H9 (cell line): Measurements from ENCODE around the gene INMT. TPM values are rescaled to one million over a fixed set of nuclear protein-coding genes. Genes with fewer than 3 reads are reported as not detected.

ENCODE experiments used
- DNase-seq: peaks from one replicate; pipeline ENCODE4 v3.0.0-alpha.2; 2017
- H2AFZ ChIP-seq: one replicate; pipeline ENCODE4 v1.6.1; 2013; ENCODE audit warnings: mild to moderate bottlenecking, low read length, control low read depth, moderate library complexity
- H2AK5ac ChIP-seq: 2 replicates; pipeline ENCODE4 v1.6.1; 2013; ENCODE audit warnings: low read length, control low read depth, mixed read lengths; ENCODE audit not compliant: insufficient read length
- H2BK120ac ChIP-seq: one replicate; pipeline ENCODE4 v1.6.1; 2013; ENCODE audit warnings: low read depth, mild to moderate bottlenecking, low read length, control low read depth, inconsistent platforms; ENCODE audit not compliant: poor library complexity, severe bottlenecking
- H2BK12ac ChIP-seq: 2 replicates; pipeline ENCODE4 v1.6.1; 2013; ENCODE audit warnings: low read length, control low read depth, mixed read lengths, low read depth; ENCODE audit not compliant: insufficient read length
- H2BK15ac ChIP-seq: 2 replicates; pipeline ENCODE4 v1.6.1; 2013; ENCODE audit warnings: low read depth, low read length, control low read depth
- H2BK20ac ChIP-seq: one replicate; pipeline ENCODE4 v1.6.1; 2013; ENCODE audit warnings: low read depth, mild to moderate bottlenecking, low read length, control low read depth, inconsistent platforms; ENCODE audit not compliant: poor library complexity, severe bottlenecking
- H2BK5ac ChIP-seq: 2 replicates; pipeline ENCODE4 v1.6.1; 2013; ENCODE audit warnings: low read length, control low read depth, mixed read lengths; ENCODE audit not compliant: insufficient read length
- H3K14ac ChIP-seq: 2 replicates; pipeline ENCODE4 v1.6.1; 2013; ENCODE audit warnings: low read length, control low read depth; ENCODE audit not compliant: insufficient read depth
- H3K18ac ChIP-seq: 2 replicates; pipeline ENCODE4 v1.6.1; 2013; ENCODE audit warnings: low read depth, mild to moderate bottlenecking, mixed read lengths, low read length, control low read depth; ENCODE audit not compliant: insufficient read length
- H3K23ac ChIP-seq: 2 replicates; pipeline ENCODE4 v1.6.1; 2013; ENCODE audit warnings: low read length, control low read depth, mixed read lengths, low read depth; ENCODE audit not compliant: insufficient read length
- H3K23me2 ChIP-seq: 2 replicates; pipeline ENCODE4 v1.6.1; 2013; ENCODE audit warnings: low read depth, mild to moderate bottlenecking, mixed read lengths, low read length, control low read depth; ENCODE audit not compliant: insufficient read length, poor library complexity, severe bottlenecking
- H3K27ac ChIP-seq: 2 replicates; pipeline ENCODE4 v1.5.1; 2013; ENCODE audit warnings: low read length, control low read depth, mixed read lengths, low read depth; ENCODE audit not compliant: insufficient read length
- H3K27me3 ChIP-seq: 2 replicates; pipeline ENCODE4 v1.6.1; 2013; ENCODE audit warnings: low read length, control low read depth, inconsistent platforms; ENCODE audit not compliant: insufficient read depth
- H3K4ac ChIP-seq: 2 replicates; pipeline ENCODE4 v1.6.1; 2013; ENCODE audit warnings: low read depth, mild to moderate bottlenecking, control low read depth, inconsistent platforms, low read length, moderate library complexity
- H3K4me1 ChIP-seq: 2 replicates; pipeline ENCODE4 v1.6.1; 2013; ENCODE audit warnings: low read length, control low read depth, inconsistent platforms; ENCODE audit not compliant: insufficient read depth
- H3K4me2 ChIP-seq: 2 replicates; pipeline ENCODE4 v1.6.1; 2013; ENCODE audit warnings: low read length, control low read depth, mixed read lengths; ENCODE audit not compliant: insufficient read length, insufficient read depth
- H3K56ac ChIP-seq: 2 replicates; pipeline ENCODE4 v1.6.1; 2013; ENCODE audit warnings: low read depth, mild to moderate bottlenecking, mixed read lengths, low read length, control low read depth; ENCODE audit not compliant: insufficient read length
- H3K79me1 ChIP-seq: 2 replicates; pipeline ENCODE4 v1.6.1; 2013; ENCODE audit warnings: low read depth, mild to moderate bottlenecking, moderate library complexity, low read length, control low read depth, inconsistent platforms; ENCODE audit not compliant: insufficient read depth, poor library complexity, severe bottlenecking
- H3K79me2 ChIP-seq: 2 replicates; pipeline ENCODE4 v1.6.1; 2013; ENCODE audit warnings: low read length, control low read depth, inconsistent platforms; ENCODE audit not compliant: insufficient read depth
- H3K9ac ChIP-seq: 2 replicates; pipeline ENCODE4 v1.6.1; 2013; ENCODE audit warnings: low read length, control low read depth, mixed read lengths; ENCODE audit not compliant: insufficient read length; ENCODE audit errors: extremely low read depth
- H3K9me3 ChIP-seq: one replicate; pipeline ENCODE4 v1.6.1; 2013; ENCODE audit warnings: low read depth, low read length, inconsistent platforms; ENCODE audit not compliant: control insufficient read depth
- H3T11ph ChIP-seq: one replicate; pipeline ENCODE4 v1.6.1; 2013; ENCODE audit warnings: mild to moderate bottlenecking, low read length, control low read depth, inconsistent platforms
- H4K20me1 ChIP-seq: one replicate; pipeline ENCODE4 v1.6.1; 2013; ENCODE audit not compliant: control insufficient read depth, insufficient read length, insufficient read depth
- H4K5ac ChIP-seq: 2 replicates; pipeline ENCODE4 v1.6.1; 2013; ENCODE audit warnings: low read depth, mild to moderate bottlenecking, mixed read lengths, low read length, control low read depth; ENCODE audit not compliant: insufficient read length
- H4K8ac ChIP-seq: replicated peaks from 2 replicates; pipeline ENCODE4 v1.6.1; 2013; ENCODE audit warnings: low read length, control low read depth, mixed read lengths, low read depth; ENCODE audit not compliant: insufficient read length
- H4K91ac ChIP-seq: 2 replicates; pipeline ENCODE4 v1.6.1; 2013; ENCODE audit warnings: low read depth, mild to moderate bottlenecking, moderate library complexity, mixed read lengths, low read length, control low read depth; ENCODE audit not compliant: insufficient read length
- H3K27ac Mint-ChIP-seq, 3 experiments: 2 replicates in 2 of 3; 3 replicates in 1 of 3; pipeline ENCODE4 v1.8.0; 2020 to 2021; ENCODE audit warnings: mixed read lengths in 3 of 3, mild to moderate bottlenecking in 1 of 3, moderate library complexity in 1 of 3
- H3K27me3 Mint-ChIP-seq: 2 replicates; pipeline ENCODE4 v1.8.0; 2021; ENCODE audit warnings: low read depth, mild to moderate bottlenecking, moderate library complexity, mixed read lengths
- H3K36me3 Mint-ChIP-seq, 3 experiments: 2 replicates in 2 of 3; 3 replicates in 1 of 3; pipeline ENCODE4 v1.8.0; 2020 to 2021; ENCODE audit warnings: low read depth in 3 of 3, mixed read lengths in 3 of 3; ENCODE audit not compliant: insufficient read depth in 1 of 3
- H3K4me1 Mint-ChIP-seq, 2 experiments: 2 replicates each; pipeline ENCODE4 v1.8.0; 2020; ENCODE audit warnings: mixed read lengths in 2 of 2
- H3K4me3 Mint-ChIP-seq, 2 experiments: 2 replicates in 1 of 2; 3 replicates in 1 of 2; pipeline ENCODE4 v1.8.0; 2020 to 2021; ENCODE audit warnings: mild to moderate bottlenecking in 2 of 2, mixed read lengths in 2 of 2, moderate library complexity in 1 of 2
- H3K9me3 Mint-ChIP-seq, 2 experiments: 2 replicates in 1 of 2; 3 replicates in 1 of 2; pipeline ENCODE4 v1.8.0; 2020; ENCODE audit warnings: mild to moderate bottlenecking in 2 of 2, mixed read lengths in 2 of 2, moderate library complexity in 1 of 2
- WGBS: extraction: QIAGEN DNeasy Blood & Tissue Kit; methylation state at CpG from one replicate; pipeline ENCODE4 v1.1.7; 2013; ENCODE audit warnings: missing lambda C conversion rate, low lambda C conversion rate, mixed read lengths; ENCODE audit not compliant: insufficient read length; ENCODE audit errors: extremely low coverage; 5-methylcytosine and 5-hydroxymethylcytosine counted together
- total RNA-seq: library from RNA; stranded (reverse); gene quantifications from 2 replicates; pipeline ENCODE4 v1.2.1, GENCODE V29; 2021
- TF ChIP-seq, protein P1 (sequence below): fragments of 200-600 bp; sonication (generic); conservative IDR thresholded peaks from 3 replicates; pipeline ENCODE4 v1.8.0; 2021; ENCODE audit warnings: antibody characterized with exemption, mild to moderate bottlenecking

INMT gene
- total RNA-seq, 1 experiment from 2014 or later = 0.70 TPM

DNA sequence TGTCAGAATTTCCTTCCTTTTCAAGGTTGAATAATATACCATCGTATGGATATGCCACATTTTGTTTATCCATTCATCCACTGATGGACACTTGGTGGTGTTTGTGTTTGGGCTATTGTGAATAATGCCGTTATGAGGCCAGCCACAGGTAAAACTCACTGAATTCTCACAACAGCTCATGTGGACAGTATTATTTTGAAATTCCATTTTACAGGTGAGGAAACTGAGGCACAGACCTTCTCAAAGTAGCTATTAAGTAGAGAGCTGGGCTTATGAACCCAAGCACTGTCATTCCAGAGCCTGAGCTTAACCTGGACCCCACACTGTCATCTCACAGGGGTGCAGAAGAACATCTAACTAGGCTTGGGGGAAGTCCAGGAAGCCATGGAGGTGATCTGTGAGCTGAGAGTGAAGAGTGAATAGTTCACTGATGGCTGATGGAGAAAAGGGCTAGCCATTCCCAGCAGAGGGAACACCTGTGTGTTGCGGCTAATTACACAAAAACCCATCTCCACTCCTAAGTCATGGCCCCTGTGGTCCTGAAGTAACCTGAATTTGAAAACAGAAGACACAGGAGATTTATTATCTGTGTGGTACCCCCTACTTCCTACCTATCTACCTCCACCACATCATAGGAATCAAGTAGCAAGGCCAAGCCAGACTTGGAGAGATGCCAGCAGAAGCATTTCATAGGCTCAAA lies 8.7 kb downstream of the INMT start:
- no peaks in the 10 kb centered on the region for H3K79me1 ChIP-seq
- WGBS = no CpG with 5 or more reads among the region's 3 CpGs
- H2AK5ac ChIP-seq = no peak overlapping the region
- no peaks in the 10 kb centered on the region for H3K79me2 ChIP-seq
- no peaks in the 10 kb centered on the region for H3K36me3 Mint-ChIP-seq
- H3K4me1 ChIP-seq = no peaks in the 10 kb centered on the region
- no peak overlapping the region for H3K4me3 Mint-ChIP-seq
- no peak overlapping the region for H3K27ac ChIP-seq
- no peak for DNase-seq
- no peaks in the 10 kb centered on the region for H3K23me2 ChIP-seq
- H4K91ac ChIP-seq = no peak overlapping the region
- H2BK15ac ChIP-seq = no peak overlapping the region
- no peak overlapping the region for H3K56ac ChIP-seq
- H3K27me3 ChIP-seq = no peaks in the 10 kb centered on the region
- H2AFZ ChIP-seq = no peak overlapping the region
- no peak overlapping the region for H2BK12ac ChIP-seq
- H3K9ac ChIP-seq = no peak overlapping the region
- no peak overlapping the region for H2BK20ac ChIP-seq
- H3T11ph ChIP-seq = no peak overlapping the region
- no peak overlapping the region for H3K14ac ChIP-seq
- H4K8ac ChIP-seq = no peak overlapping the region
- TF ChIP-seq, protein P1, sequence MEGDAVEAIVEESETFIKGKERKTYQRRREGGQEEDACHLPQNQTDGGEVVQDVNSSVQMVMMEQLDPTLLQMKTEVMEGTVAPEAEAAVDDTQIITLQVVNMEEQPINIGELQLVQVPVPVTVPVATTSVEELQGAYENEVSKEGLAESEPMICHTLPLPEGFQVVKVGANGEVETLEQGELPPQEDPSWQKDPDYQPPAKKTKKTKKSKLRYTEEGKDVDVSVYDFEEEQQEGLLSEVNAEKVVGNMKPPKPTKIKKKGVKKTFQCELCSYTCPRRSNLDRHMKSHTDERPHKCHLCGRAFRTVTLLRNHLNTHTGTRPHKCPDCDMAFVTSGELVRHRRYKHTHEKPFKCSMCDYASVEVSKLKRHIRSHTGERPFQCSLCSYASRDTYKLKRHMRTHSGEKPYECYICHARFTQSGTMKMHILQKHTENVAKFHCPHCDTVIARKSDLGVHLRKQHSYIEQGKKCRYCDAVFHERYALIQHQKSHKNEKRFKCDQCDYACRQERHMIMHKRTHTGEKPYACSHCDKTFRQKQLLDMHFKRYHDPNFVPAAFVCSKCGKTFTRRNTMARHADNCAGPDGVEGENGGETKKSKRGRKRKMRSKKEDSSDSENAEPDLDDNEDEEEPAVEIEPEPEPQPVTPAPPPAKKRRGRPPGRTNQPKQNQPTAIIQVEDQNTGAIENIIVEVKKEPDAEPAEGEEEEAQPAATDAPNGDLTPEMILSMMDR = no peak
- H4K20me1 ChIP-seq = no peaks in the 10 kb centered on the region
- H3K18ac ChIP-seq = no peak overlapping the region
- no peaks in the 10 kb centered on the region for H3K4me1 Mint-ChIP-seq
- H2BK120ac ChIP-seq = no peak overlapping the region
- no peak overlapping the region for H2BK5ac ChIP-seq
- no peaks in the 10 kb centered on the region for H3K9me3 ChIP-seq
- H3K4me2 ChIP-seq = no peak overlapping the region
- H4K5ac ChIP-seq = no peak overlapping the region
- H3K27ac Mint-ChIP-seq = no peak overlapping the region; a peak in 1 of 7 replicates
- H3K27me3 Mint-ChIP-seq = peaks cover 28% of the 10 kb centered on the region
- H3K23ac ChIP-seq = no peak overlapping the region
- H3K9me3 Mint-ChIP-seq = no peaks in the 10 kb centered on the region
- H3K4ac ChIP-seq = no peak overlapping the region
